HG03442 (cell line): ENCODE results near the gene LRIF1.
"Not testable (repeated sequence)": the region's sequence is repeated elsewhere in the genome, so short reads cannot be mapped to it uniquely, and the experiment has no call there.

Experiments
- ATAC-seq: cut with Tn5 transposase; IDR thresholded peaks from one replicate; pipeline ENCODE4 v1.9.1; 2021; ENCODE audit warnings: mild to moderate bottlenecking, moderate library complexity; ENCODE audit not compliant: unreplicated experiment

Gene LRIF1, protein sequence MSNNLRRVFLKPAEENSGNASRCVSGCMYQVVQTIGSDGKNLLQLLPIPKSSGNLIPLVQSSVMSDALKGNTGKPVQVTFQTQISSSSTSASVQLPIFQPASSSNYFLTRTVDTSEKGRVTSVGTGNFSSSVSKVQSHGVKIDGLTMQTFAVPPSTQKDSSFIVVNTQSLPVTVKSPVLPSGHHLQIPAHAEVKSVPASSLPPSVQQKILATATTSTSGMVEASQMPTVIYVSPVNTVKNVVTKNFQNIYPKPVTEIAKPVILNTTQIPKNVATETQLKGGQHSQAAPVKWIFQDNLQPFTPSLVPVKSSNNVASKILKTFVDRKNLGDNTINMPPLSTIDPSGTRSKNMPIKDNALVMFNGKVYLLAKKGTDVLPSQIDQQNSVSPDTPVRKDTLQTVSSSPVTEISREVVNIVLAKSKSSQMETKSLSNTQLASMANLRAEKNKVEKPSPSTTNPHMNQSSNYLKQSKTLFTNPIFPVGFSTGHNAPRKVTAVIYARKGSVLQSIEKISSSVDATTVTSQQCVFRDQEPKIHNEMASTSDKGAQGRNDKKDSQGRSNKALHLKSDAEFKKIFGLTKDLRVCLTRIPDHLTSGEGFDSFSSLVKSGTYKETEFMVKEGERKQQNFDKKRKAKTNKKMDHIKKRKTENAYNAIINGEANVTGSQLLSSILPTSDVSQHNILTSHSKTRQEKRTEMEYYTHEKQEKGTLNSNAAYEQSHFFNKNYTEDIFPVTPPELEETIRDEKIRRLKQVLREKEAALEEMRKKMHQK

DNA sequence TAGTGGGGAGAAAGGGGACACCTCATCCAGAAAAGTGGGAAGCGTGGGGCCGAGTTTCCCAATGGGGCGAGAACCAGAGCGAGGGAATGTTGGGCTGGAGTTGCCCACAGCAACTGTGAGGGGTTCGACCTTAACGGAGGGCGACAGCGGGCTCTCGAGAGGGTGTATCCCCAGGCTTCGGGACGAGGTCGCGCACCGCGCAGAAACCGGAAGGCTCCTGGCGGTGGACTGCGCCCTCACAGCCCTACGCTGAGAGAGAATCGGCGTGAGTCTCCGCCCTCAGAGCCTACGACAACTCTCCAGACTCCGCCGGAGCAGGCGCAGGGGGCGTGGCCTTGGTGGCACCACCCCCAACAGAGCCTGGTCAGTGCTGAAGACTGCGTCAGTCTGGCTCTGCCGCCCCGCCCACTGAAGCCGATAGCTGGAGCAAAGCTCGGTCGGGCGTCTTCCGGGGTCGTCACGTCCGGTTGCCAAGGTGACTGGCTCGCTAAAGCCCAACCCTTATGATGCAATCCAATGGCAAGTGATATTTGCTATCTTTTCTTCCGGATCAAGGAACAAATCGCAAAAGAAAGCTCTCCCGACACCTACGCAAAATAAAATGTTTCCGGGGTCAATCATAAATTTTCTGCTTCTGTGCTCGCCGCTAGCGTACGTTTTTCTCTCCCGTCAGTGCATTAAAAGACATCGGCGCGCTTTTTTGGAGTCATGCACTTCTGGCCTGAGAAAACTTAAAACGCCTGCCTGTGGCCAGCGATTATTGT lies at the start of gene LRIF1:
TSS of gene LRIF1 (minus strand) at position 232 of the 764 bp plus-strand sequence. CDS start 234 bp downstream, outside the sequence.
- ATAC-seq = peak; percentile 93

DNA sequence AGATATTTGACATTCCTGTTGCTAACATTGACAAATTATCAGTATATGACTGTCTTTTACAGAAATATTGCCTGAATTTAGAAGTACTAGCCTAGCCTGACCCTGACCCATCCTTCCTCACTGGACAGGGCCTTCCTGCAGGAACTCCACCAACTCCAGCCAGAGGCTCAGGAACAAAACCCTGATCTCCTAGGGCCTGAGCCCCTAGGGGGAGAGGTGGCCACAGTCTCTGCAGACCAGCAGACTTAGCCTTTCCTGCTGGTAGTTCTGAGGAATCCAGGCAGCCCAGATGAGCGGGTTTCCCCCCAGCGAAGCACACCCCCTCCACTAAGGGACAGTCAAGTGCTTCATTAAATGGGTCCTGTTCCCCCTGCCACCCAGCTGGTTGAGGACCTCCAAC lies 44.3 kb upstream of the LRIF1 start:
- no peak for ATAC-seq

DNA sequence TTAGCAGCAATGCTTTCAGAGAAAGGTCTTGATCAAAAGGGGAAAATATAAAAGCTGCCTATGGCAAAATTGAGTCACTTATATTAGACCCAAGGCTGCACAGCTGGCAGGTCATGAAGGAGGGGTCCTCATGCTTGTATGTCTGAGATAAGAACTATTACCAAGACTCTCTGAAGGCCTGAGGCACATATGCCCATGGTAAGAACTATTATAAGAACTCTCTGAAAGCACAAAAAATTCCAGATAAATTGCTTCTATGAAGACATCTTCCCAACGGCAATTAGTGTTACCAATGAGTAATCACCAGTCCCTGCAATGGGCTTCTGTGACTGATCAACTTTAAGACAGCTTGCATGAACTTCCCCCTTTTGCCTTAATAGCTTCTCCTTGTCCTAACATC lies 42.8 kb upstream of the LRIF1 start:
- no peak for ATAC-seq

DNA sequence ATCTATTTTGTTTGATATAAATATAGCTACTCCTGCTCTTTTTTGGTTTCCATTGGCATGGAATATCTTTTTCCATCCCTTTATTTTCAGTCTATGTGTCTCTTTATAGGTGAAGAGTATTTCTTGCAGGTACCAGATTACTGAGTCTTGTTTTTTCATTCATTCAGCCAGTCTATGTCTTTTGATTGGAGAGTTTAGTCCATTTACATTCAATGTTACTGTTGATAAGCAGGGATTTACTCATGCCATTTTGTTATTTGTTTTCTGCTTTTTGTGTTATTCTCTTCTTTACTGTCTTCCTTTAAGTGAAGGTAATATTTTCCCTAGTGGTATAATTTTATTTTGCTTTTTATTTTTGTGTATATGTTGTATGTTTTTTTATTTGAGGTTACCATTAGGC lies 35.9 kb upstream of the LRIF1 start:
- ATAC-seq = not testable (repeated sequence)

DNA sequence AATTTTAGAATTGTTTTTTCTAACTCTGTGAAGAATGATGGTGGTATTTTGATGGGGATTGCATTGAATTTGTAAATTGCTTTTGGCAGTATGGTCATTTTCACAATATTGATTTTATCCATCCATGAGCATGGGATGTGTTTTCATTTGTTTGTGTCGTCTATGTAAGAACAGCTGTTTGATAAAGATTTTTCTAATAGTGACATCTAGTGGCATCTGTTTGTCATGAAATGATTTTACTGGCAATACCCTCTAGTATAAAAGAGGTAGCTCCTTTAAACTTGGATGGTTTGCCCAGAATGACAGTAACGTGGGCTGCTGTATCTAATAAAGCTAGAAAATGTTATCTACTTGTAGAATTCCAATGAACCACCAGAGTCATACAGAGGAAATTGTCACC lies 28.6 kb upstream of the LRIF1 start:
- ATAC-seq = not testable (repeated sequence)

DNA sequence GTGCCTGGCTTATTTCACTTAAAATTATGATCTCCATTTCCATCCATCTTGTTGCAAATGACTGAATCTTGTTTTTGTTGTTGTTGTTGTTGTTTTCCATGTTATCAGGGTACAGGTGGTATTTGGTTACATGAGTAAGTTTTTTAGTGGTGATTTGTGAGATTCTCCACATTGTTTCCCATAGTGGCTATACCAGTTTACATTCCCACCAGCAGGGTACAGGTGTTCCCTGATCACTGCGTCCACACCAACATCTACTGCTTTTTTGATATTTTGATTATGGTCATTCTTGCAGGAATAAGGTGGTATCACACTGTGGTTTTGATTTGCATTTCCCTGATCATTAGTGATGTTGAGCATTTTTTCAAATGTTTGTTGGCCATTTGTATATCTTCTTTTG lies 27.6 kb upstream of the LRIF1 start:
- ATAC-seq = not testable (repeated sequence)

DNA sequence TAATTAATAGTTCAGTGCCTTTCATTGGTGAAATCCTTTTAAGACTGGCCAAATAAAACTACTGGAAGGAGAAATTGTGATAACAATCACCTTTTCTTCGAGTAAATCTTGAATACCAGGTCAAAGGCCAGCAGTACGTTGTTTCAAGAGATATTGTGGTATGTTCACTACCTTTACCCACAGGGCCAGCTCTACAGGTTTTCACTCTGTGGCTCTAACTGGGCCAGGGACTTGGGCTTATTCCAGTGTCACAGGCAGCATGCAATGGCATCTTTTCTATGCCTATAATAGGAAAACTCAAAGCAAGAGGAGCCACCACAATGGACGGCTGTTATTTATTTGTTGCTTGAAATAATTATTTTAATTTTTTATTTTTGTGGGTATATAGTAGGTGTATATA lies 26.8 kb upstream of the LRIF1 start:
- no peak for ATAC-seq

DNA sequence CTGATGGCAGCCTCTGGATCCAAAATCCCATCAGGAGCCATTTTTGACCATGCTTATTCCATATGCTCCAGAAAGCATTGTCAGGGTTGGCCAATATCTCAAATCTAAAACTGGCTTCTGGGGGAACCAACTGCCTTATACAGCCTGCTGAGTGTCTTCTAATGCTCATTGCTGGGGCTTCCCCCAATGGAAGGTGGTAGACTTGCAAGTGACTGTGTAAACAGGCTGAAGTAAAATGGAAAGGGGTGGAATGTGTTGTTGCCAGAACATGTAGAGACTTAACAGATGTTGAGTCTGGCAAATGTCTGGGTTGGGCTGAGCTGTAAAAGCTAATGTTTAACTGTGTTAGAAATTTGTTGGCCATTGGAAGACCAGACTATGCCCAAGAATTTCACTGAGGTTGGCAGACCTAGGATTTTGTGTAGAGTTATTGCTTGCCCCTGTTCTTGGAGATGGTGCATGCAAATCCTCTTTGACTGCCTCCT lies 22.7 kb upstream of the LRIF1 start:
- ATAC-seq = no peak

DNA sequence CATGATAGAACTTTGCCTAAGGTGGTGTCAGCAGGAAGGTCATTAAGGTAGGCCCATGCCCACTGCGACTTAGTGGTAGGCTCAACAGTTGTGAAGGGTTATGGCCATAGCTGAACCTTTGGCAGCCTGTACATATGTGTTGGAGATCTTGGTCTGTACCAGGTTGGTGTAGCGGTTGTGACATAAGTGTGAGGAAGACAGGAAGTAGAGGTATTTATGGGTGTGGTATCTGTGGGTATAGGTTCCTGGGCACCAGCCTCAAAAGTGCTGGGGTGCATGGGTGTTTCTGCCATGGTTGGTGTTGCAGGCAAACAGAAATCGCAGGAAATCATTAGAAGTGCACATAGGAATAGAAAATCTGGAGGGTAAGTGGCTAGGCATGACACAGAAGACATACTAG lies 18.6 kb upstream of the LRIF1 start:
- no peak for ATAC-seq

DNA sequence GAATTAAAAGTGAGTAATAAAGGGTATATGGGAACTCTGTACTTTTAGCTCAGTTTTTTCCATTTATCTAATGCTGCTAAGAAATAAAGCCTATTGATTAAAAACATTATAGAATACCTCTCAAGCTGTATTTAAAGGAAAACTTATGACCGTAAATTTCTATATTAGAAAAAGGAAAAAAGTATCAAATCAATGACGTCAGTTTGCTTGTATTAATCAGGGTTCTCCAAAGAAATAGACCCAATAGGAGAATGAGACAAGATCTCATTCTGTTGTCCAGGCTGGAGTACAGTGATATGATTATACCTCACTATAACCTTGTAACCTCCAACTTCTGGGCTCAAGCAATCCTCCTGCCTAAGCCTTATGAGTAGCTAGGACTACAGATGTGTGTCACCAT lies 15.4 kb upstream of the LRIF1 start:
- ATAC-seq = no peak

DNA sequence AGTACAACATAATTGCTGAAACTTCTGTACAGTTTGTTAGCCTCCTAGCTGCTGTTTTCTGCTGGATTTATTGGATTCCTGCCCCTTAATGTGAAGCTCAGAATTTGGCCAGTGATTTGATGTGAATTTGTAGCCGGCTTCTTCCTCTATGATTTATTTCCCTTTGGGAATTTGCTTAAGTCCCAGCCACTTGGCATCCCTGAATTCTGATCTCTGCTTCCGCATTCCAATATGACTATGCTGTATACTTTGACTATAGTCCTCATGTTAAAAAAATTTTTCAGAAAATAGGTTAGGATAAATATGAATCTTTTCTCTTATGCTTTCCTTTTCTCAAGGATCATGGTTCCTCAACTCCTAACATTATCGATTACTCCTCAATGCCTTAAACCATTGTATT lies 12.4 kb upstream of the LRIF1 start:
- ATAC-seq = no peak

DNA sequence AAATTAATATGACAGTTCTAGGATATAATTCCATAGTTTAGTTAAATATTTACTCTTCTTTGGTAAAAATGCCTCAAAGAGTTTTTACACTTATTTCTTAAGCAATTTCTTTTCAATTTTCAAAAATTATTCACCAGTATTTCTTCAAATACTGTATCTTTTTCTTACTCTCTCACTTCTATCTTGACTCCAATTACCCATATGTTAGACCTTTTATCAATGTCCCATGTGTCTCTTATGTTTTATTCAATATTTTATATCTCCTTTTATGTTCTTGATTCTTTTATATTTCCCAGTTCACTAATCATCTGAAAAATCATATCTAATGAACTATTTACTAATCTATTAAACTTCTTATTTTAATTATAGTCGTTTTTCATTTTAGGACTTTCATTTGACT lies 11.5 kb upstream of the LRIF1 start:
- no peak for ATAC-seq

DNA sequence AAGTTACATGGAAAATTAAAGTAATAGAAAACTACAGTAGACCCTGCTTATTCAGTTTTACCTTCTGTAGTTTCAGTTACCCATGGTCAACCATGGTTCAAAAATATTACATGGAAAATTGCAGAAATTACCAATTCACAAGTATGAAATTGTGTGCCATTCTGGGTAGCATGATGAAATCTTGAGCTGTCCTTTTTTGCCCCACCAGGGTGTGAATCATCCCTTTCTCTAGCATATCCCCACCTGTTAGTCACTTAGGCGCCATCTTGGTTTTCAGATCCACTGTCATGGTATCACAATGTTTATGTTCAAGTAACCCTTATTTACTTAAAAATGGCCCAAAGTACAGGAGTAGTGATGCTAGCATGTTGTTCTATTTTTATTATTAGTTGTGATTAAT lies 3.5 kb upstream of the LRIF1 start:
- no peak for ATAC-seq

DNA sequence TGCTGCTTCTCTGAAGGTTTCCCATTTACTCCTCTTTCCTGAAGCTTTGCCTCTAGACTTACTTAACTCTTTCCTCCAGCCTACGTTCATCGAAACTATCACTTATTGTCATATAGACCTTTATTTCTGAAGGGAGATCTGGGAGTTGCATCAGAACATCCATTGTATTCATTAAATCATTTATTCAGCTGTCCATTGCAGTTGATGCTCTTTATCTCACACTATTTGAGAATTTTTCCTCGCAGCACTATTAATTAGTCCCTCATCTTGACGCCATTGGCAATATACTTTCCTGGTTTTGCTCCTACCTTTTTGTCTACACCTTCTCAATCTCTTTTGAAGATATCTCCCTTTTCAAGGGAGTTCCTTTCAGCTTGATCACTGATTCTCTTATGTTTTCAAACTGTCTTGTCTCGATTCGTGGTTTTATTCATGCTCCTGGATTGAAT lies 757 bp upstream of the LRIF1 start:
- ATAC-seq = no peak

DNA sequence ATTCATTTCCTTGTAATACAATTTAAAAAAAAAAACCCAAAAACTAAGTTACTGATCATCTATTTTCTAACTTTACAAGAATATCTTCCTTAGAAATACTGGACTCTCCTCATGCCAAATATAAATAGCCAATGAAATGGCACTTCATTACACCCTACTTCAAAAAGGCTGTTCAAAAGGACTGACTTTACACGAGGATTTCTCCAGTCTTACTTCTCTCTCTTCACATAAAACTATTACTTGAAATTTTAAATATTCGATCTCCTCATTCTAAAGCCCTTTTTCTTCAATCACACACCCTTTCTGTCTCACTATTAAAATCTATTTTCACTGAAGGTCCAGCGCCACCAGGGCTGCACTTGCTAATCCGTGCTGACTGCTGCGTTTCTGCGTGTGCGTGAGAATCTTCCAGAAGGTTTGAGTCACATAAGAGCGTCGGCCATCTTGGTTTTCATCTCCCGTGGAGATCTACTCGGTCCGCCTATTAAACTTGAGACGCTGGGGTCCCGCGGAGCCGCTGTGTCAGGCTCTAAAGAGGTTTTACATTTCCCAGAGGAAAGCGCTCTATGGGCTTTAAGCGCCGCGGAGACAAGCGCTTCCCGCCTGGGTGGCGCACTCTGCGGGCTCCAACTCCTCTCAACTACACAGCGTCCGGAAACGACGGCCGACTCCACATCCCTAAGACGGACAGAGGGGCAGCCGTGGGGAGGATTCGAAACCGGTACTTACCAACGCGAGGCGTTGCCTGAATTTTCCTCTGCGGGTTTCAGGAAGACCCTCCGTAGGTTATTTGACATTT lies 631 bp downstream of the LRIF1 start:
- ATAC-seq = peak; percentile 29

DNA sequence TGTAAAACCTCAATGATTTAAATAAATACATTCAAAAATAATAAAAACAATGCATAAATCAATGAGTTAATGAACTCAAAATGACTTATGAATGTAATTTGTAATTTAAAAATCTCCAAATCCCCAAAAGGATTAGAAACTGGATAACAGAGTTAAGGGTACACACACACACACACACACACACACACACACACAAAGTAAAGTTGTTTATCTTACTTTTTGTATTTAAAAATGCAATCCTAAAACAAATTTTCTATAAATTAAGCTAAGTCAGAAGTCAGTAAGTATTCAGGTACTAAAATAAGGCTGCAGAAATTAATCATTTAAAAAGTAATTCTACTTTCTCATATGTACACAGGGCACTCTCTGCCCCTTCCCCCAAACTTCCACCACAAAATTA lies 1.8 kb downstream of the LRIF1 start:
- ATAC-seq = no peak

DNA sequence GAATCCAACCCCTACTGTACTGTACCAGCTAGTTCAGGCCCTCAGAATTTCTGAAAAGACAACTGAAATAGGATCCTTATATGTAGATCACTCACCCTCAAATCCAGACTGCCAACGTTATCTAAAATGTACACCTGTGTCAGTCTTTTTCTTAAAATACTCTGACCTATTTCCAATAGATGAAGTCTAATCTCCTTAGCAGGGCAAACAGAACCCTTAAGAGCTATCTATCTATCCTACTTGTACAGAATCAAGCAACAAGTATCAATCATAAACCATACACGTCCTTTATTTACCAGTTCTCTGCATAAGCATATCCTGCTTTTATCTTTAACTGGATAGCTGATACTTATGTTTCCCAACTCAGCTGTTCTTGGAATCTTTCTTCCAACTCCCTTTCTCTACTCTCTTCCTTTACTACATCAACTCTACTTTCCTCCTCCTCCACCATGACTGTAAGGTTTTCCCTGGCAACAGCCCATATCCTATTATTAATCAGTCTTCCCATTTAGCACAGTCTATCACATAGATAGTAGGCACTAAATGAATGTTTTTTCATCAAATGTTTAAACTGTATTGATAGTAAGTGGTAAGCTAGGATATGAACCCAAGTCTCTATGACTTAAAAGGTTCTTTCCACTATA lies 2.8 kb downstream of the LRIF1 start:
- ATAC-seq = no peak

DNA sequence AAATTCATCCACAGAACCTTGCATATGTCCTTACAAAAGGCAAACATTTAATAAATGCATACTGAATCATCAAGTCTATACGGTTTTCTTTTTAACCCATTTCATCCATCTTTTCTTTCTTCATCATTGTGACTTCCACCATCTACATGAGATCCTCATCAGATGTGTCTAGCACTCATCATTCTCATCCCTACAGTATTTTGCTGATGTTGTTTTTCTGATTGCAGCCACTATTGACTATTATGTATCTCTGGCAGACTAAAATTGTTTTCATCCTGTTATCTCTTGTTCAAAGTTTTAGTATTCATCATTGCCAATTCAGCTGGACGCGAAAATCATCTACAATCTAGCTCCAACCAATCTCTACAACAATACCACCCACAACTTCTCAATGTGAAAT lies 5.9 kb downstream of the LRIF1 start:
- ATAC-seq = no peak

DNA sequence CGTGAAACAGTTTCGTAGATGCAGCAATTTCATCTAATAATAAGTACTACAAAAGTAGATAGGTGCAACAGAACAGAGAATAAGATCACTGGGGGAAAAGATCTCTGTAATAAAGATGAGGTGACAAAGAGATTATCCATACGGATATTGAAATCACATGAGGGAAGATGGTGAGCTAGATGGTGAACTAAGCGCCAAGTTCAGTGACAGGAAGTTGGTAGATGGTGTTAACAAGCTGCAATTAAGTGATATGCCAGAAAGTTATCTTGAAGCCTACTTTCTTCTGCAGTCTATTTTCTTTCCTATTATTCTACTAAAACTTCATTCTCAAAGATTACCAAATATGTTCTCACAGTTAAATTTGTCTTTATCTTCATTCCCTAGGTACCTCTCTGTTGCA lies 7.1 kb downstream of the LRIF1 start:
- no peak for ATAC-seq

DNA sequence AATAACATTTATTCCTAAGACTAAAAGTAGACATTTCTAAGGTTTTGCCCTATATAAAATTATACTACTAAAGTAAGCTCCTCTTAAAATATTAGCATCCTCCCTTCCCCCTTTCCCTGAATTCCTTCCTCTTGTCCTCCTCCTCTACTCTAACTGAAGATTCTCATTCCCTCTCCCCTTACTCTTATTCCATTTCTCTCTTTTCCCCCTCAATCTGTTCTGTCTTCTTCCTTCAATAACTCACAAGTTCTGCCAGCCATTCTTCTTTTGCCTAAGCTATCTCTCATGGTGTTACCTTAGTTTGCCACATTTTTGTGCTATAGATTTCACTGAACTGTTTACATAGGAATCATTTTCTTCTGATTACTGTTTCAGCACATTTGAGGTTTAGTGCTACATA lies 10.7 kb downstream of the LRIF1 start:
- no peak for ATAC-seq
